H9 (cell line): ENCODE results near the gene GAK. TPM values are rescaled to one million over a fixed set of nuclear protein-coding genes. Genes with fewer than 3 reads are reported as not detected.

ENCODE experiments used
- DNase-seq: peaks from one replicate; pipeline ENCODE4 v3.0.0-alpha.2; 2017
- H2AFZ ChIP-seq: one replicate; pipeline ENCODE4 v1.6.1; 2013; ENCODE audit warnings: mild to moderate bottlenecking, low read length, control low read depth, moderate library complexity
- H2AK5ac ChIP-seq: 2 replicates; pipeline ENCODE4 v1.6.1; 2013; ENCODE audit warnings: low read length, control low read depth, mixed read lengths; ENCODE audit not compliant: insufficient read length
- H2BK120ac ChIP-seq: one replicate; pipeline ENCODE4 v1.6.1; 2013; ENCODE audit warnings: low read depth, mild to moderate bottlenecking, low read length, control low read depth, inconsistent platforms; ENCODE audit not compliant: poor library complexity, severe bottlenecking
- H2BK12ac ChIP-seq: 2 replicates; pipeline ENCODE4 v1.6.1; 2013; ENCODE audit warnings: low read length, control low read depth, mixed read lengths, low read depth; ENCODE audit not compliant: insufficient read length
- H2BK15ac ChIP-seq: 2 replicates; pipeline ENCODE4 v1.6.1; 2013; ENCODE audit warnings: low read depth, low read length, control low read depth
- H2BK20ac ChIP-seq: one replicate; pipeline ENCODE4 v1.6.1; 2013; ENCODE audit warnings: low read depth, mild to moderate bottlenecking, low read length, control low read depth, inconsistent platforms; ENCODE audit not compliant: poor library complexity, severe bottlenecking
- H2BK5ac ChIP-seq: 2 replicates; pipeline ENCODE4 v1.6.1; 2013; ENCODE audit warnings: low read length, control low read depth, mixed read lengths; ENCODE audit not compliant: insufficient read length
- H3K14ac ChIP-seq: 2 replicates; pipeline ENCODE4 v1.6.1; 2013; ENCODE audit warnings: low read length, control low read depth; ENCODE audit not compliant: insufficient read depth
- H3K18ac ChIP-seq: 2 replicates; pipeline ENCODE4 v1.6.1; 2013; ENCODE audit warnings: low read depth, mild to moderate bottlenecking, mixed read lengths, low read length, control low read depth; ENCODE audit not compliant: insufficient read length
- H3K23ac ChIP-seq: 2 replicates; pipeline ENCODE4 v1.6.1; 2013; ENCODE audit warnings: low read length, control low read depth, mixed read lengths, low read depth; ENCODE audit not compliant: insufficient read length
- H3K23me2 ChIP-seq: 2 replicates; pipeline ENCODE4 v1.6.1; 2013; ENCODE audit warnings: low read depth, mild to moderate bottlenecking, mixed read lengths, low read length, control low read depth; ENCODE audit not compliant: insufficient read length, poor library complexity, severe bottlenecking
- H3K27ac ChIP-seq: 2 replicates; pipeline ENCODE4 v1.5.1; 2013; ENCODE audit warnings: low read length, control low read depth, mixed read lengths, low read depth; ENCODE audit not compliant: insufficient read length
- H3K27me3 ChIP-seq: 2 replicates; pipeline ENCODE4 v1.6.1; 2013; ENCODE audit warnings: low read length, control low read depth, inconsistent platforms; ENCODE audit not compliant: insufficient read depth
- H3K4ac ChIP-seq: 2 replicates; pipeline ENCODE4 v1.6.1; 2013; ENCODE audit warnings: low read depth, mild to moderate bottlenecking, control low read depth, inconsistent platforms, low read length, moderate library complexity
- H3K4me1 ChIP-seq: 2 replicates; pipeline ENCODE4 v1.6.1; 2013; ENCODE audit warnings: low read length, control low read depth, inconsistent platforms; ENCODE audit not compliant: insufficient read depth
- H3K4me2 ChIP-seq: 2 replicates; pipeline ENCODE4 v1.6.1; 2013; ENCODE audit warnings: low read length, control low read depth, mixed read lengths; ENCODE audit not compliant: insufficient read length, insufficient read depth
- H3K56ac ChIP-seq: 2 replicates; pipeline ENCODE4 v1.6.1; 2013; ENCODE audit warnings: low read depth, mild to moderate bottlenecking, mixed read lengths, low read length, control low read depth; ENCODE audit not compliant: insufficient read length
- H3K79me1 ChIP-seq: 2 replicates; pipeline ENCODE4 v1.6.1; 2013; ENCODE audit warnings: low read depth, mild to moderate bottlenecking, moderate library complexity, low read length, control low read depth, inconsistent platforms; ENCODE audit not compliant: insufficient read depth, poor library complexity, severe bottlenecking
- H3K79me2 ChIP-seq: 2 replicates; pipeline ENCODE4 v1.6.1; 2013; ENCODE audit warnings: low read length, control low read depth, inconsistent platforms; ENCODE audit not compliant: insufficient read depth
- H3K9ac ChIP-seq: 2 replicates; pipeline ENCODE4 v1.6.1; 2013; ENCODE audit warnings: low read length, control low read depth, mixed read lengths; ENCODE audit not compliant: insufficient read length; ENCODE audit errors: extremely low read depth
- H3K9me3 ChIP-seq: one replicate; pipeline ENCODE4 v1.6.1; 2013; ENCODE audit warnings: low read depth, low read length, inconsistent platforms; ENCODE audit not compliant: control insufficient read depth
- H3T11ph ChIP-seq: one replicate; pipeline ENCODE4 v1.6.1; 2013; ENCODE audit warnings: mild to moderate bottlenecking, low read length, control low read depth, inconsistent platforms
- H4K20me1 ChIP-seq: one replicate; pipeline ENCODE4 v1.6.1; 2013; ENCODE audit not compliant: control insufficient read depth, insufficient read length, insufficient read depth
- H4K5ac ChIP-seq: 2 replicates; pipeline ENCODE4 v1.6.1; 2013; ENCODE audit warnings: low read depth, mild to moderate bottlenecking, mixed read lengths, low read length, control low read depth; ENCODE audit not compliant: insufficient read length
- H4K8ac ChIP-seq: replicated peaks from 2 replicates; pipeline ENCODE4 v1.6.1; 2013; ENCODE audit warnings: low read length, control low read depth, mixed read lengths, low read depth; ENCODE audit not compliant: insufficient read length
- H4K91ac ChIP-seq: 2 replicates; pipeline ENCODE4 v1.6.1; 2013; ENCODE audit warnings: low read depth, mild to moderate bottlenecking, moderate library complexity, mixed read lengths, low read length, control low read depth; ENCODE audit not compliant: insufficient read length
- H3K27ac Mint-ChIP-seq, 3 experiments: 2 replicates in 2 of 3; 3 replicates in 1 of 3; pipeline ENCODE4 v1.8.0; 2020 to 2021; ENCODE audit warnings: mixed read lengths in 3 of 3, mild to moderate bottlenecking in 1 of 3, moderate library complexity in 1 of 3
- H3K27me3 Mint-ChIP-seq: 2 replicates; pipeline ENCODE4 v1.8.0; 2021; ENCODE audit warnings: low read depth, mild to moderate bottlenecking, moderate library complexity, mixed read lengths
- H3K36me3 Mint-ChIP-seq, 3 experiments: 2 replicates in 2 of 3; 3 replicates in 1 of 3; pipeline ENCODE4 v1.8.0; 2020 to 2021; ENCODE audit warnings: low read depth in 3 of 3, mixed read lengths in 3 of 3; ENCODE audit not compliant: insufficient read depth in 1 of 3
- H3K4me1 Mint-ChIP-seq, 2 experiments: 2 replicates each; pipeline ENCODE4 v1.8.0; 2020; ENCODE audit warnings: mixed read lengths in 2 of 2
- H3K4me3 Mint-ChIP-seq, 2 experiments: 2 replicates in 1 of 2; 3 replicates in 1 of 2; pipeline ENCODE4 v1.8.0; 2020 to 2021; ENCODE audit warnings: mild to moderate bottlenecking in 2 of 2, mixed read lengths in 2 of 2, moderate library complexity in 1 of 2
- H3K9me3 Mint-ChIP-seq, 2 experiments: 2 replicates in 1 of 2; 3 replicates in 1 of 2; pipeline ENCODE4 v1.8.0; 2020; ENCODE audit warnings: mild to moderate bottlenecking in 2 of 2, mixed read lengths in 2 of 2, moderate library complexity in 1 of 2
- WGBS: extraction: QIAGEN DNeasy Blood & Tissue Kit; methylation state at CpG from one replicate; pipeline ENCODE4 v1.1.7; 2013; ENCODE audit warnings: missing lambda C conversion rate, low lambda C conversion rate, mixed read lengths; ENCODE audit not compliant: insufficient read length; ENCODE audit errors: extremely low coverage; 5-methylcytosine and 5-hydroxymethylcytosine counted together
- total RNA-seq: library from RNA; stranded (reverse); gene quantifications from 2 replicates; pipeline ENCODE4 v1.2.1, GENCODE V29; 2021
- TF ChIP-seq, protein P1 (sequence below): fragments of 200-600 bp; sonication (generic); conservative IDR thresholded peaks from 3 replicates; pipeline ENCODE4 v1.8.0; 2021; ENCODE audit warnings: antibody characterized with exemption, mild to moderate bottlenecking

GAK gene
- total RNA-seq, 1 experiment from 2014 or later: 80.7 TPM

DNA sequence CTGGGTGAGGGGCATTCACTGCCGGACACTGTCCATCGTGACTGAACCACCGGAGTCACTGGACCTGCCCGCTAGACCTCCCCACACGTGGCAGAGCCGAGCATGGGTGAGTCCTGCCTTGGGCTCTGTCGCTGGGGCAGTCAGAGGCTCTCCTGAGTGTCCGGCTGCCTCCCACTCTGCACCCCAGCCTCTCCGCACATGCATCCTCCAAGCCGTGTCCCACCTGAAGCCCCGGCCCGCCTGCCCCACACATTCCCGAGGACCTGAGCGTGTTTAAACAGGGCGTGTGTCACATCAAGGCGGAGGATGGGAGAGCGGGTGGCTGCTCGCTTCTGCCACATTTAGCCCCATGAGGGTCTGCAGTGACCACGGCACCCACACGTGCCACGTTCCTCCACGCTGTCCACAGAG is 110.9 kb downstream of the GAK start:
- no peak overlapping the region for H4K91ac ChIP-seq
- no peak overlapping the region for H4K5ac ChIP-seq
- H3T11ph ChIP-seq: no peak overlapping the region
- no peak overlapping the region for H3K4me3 Mint-ChIP-seq
- no peak overlapping the region for H3K18ac ChIP-seq
- no peak overlapping the region for H3K27ac Mint-ChIP-seq
- no CpG with 5 or more reads among the region's 22 CpGs for WGBS
- H4K20me1 ChIP-seq: no peaks in the 10 kb centered on the region
- no peak overlapping the region; the same call in 1 of the 2 replicates for H3K14ac ChIP-seq
- H2BK12ac ChIP-seq: no peak overlapping the region
- TF ChIP-seq, protein P1, sequence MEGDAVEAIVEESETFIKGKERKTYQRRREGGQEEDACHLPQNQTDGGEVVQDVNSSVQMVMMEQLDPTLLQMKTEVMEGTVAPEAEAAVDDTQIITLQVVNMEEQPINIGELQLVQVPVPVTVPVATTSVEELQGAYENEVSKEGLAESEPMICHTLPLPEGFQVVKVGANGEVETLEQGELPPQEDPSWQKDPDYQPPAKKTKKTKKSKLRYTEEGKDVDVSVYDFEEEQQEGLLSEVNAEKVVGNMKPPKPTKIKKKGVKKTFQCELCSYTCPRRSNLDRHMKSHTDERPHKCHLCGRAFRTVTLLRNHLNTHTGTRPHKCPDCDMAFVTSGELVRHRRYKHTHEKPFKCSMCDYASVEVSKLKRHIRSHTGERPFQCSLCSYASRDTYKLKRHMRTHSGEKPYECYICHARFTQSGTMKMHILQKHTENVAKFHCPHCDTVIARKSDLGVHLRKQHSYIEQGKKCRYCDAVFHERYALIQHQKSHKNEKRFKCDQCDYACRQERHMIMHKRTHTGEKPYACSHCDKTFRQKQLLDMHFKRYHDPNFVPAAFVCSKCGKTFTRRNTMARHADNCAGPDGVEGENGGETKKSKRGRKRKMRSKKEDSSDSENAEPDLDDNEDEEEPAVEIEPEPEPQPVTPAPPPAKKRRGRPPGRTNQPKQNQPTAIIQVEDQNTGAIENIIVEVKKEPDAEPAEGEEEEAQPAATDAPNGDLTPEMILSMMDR: no peak
- H3K4ac ChIP-seq: no peak overlapping the region
- no peak for DNase-seq
- H3K23me2 ChIP-seq: no peaks in the 10 kb centered on the region
- peaks cover 2 to 3% of the 10 kb centered on the region in 2 experiments; a peak in 2 of 4 replicates for H3K4me1 Mint-ChIP-seq
- H3K9me3 Mint-ChIP-seq: no peaks in the 10 kb centered on the region
- H3K27me3 Mint-ChIP-seq: peaks cover 96% of the 10 kb centered on the region
- H2AK5ac ChIP-seq: no peak overlapping the region
- H3K23ac ChIP-seq: no peak overlapping the region
- no peak overlapping the region for H2BK5ac ChIP-seq
- H3K27ac ChIP-seq: no peak overlapping the region
- H4K8ac ChIP-seq: no peak overlapping the region
- H2BK15ac ChIP-seq: no peak overlapping the region
- H3K9me3 ChIP-seq: no peaks in the 10 kb centered on the region
- H3K79me2 ChIP-seq: no peaks in the 10 kb centered on the region
- H3K36me3 Mint-ChIP-seq: no peaks in the 10 kb centered on the region
- no peaks in the 10 kb centered on the region for H3K79me1 ChIP-seq
- no peaks in the 10 kb centered on the region for H3K4me1 ChIP-seq
- H3K56ac ChIP-seq: no peak overlapping the region
- no peak overlapping the region for H2BK120ac ChIP-seq
- no peak overlapping the region for H3K4me2 ChIP-seq
- no peak overlapping the region for H2AFZ ChIP-seq
- H3K27me3 ChIP-seq: peaks cover 31% of the 10 kb centered on the region; the same call in 1 of the 2 replicates
- no peak overlapping the region for H3K9ac ChIP-seq
- no peak overlapping the region for H2BK20ac ChIP-seq
